Body of pancreas (tissue), 4 donors: Measurements from ENCODE around the gene YIPF2.

Experiments
- CTCF ChIP-seq, 7 experiments: fragments of 450-650 bp in 4 of 7; fragments of 200-600 bp in 3 of 7; sonication (generic) in 3 of 7; IDR thresholded peaks; one replicate each; pipeline ENCODE4 v1.5.1; 2016 to 2019; ENCODE audit warnings: antibody characterized with exemption in 7 of 7
- POLR2A ChIP-seq, 3 donors: fragments of 450-650 bp; IDR thresholded peaks; one replicate each; pipeline ENCODE4 v1.6.1; 2016; ENCODE audit warnings: antibody characterized with exemption in 3 of 3, mild to moderate bottlenecking in 2 of 3

GRCh38 chr19:10896851-10897526 is 31.4 kb downstream of the YIPF2 start:
- no peak for TF ChIP-seq POLR2A (IDR thresholded peaks at IDR 0.05)
- no peak for TF ChIP-seq CTCF (IDR thresholded peaks at IDR 0.05)
